Glutamatergic neuron (in vitro differentiated cells): Measurements from ENCODE around the gene PLK5. TPM values are rescaled to one million over a fixed set of nuclear protein-coding genes. Genes with fewer than 3 reads are reported as not detected.
A peak's percentile ranks its signal among the peaks of the same experiment; 100 is the strongest.

Experiments
- DNase-seq: peaks from one replicate; pipeline ENCODE4 v3.0.0; 2022
- H3K27ac Mint-ChIP-seq: one replicate; pipeline ENCODE4 v1.8.0; 2020; ENCODE audit warnings: mild to moderate bottlenecking, mixed read lengths, inconsistent platforms; ENCODE audit not compliant: unreplicated experiment
- H3K27me3 Mint-ChIP-seq: one replicate; pipeline ENCODE4 v1.8.0; 2020; ENCODE audit warnings: mild to moderate bottlenecking, moderate library complexity, mixed read lengths, inconsistent platforms; ENCODE audit not compliant: unreplicated experiment
- H3K36me3 Mint-ChIP-seq: one replicate; pipeline ENCODE4 v1.8.0; 2020; ENCODE audit warnings: mild to moderate bottlenecking, mixed read lengths, inconsistent platforms; ENCODE audit not compliant: unreplicated experiment
- H3K4me1 Mint-ChIP-seq: one replicate; pipeline ENCODE4 v1.8.0; 2020; ENCODE audit warnings: mild to moderate bottlenecking, low read depth, mixed read lengths, inconsistent platforms; ENCODE audit not compliant: unreplicated experiment
- H3K4me3 Mint-ChIP-seq: one replicate; pipeline ENCODE4 v1.8.0; 2020; ENCODE audit warnings: mild to moderate bottlenecking, mixed read lengths, inconsistent platforms; ENCODE audit not compliant: unreplicated experiment
- H3K9me3 Mint-ChIP-seq: one replicate; pipeline ENCODE4 v1.8.0; 2020; ENCODE audit warnings: mild to moderate bottlenecking, moderate library complexity, mixed read lengths, inconsistent platforms; ENCODE audit not compliant: unreplicated experiment
- CTCF ChIP-seq: fragments of 200-600 bp; sonication (generic); IDR thresholded peaks from one replicate; pipeline ENCODE4 v1.5.0; 2021; ENCODE audit not compliant: partially characterized antibody, unreplicated experiment
- total RNA-seq: library from RNA; stranded (reverse); fragmentation: NEBNext Ultra II Directional; extraction: Animal tissue kit (Norgen Biotek cat#: 25700); gene quantifications from one replicate; pipeline ENCODE4 v1.2.1, GENCODE V29; 2021; ENCODE audit not compliant: unreplicated experiment

Gene PLK5
- total RNA-seq, 1 donor from 2014 or later = 0.69 TPM

- no peak within 1 kb of the TSS for H3K4me3 Mint-ChIP-seq
- H3K9me3 Mint-ChIP-seq = peaks cover 4% of the 10 kb centered on the region
- no peak for TF ChIP-seq CTCF
- H3K27me3 Mint-ChIP-seq = peaks cover 6% of the 10 kb centered on the region
- no peaks in the 10 kb centered on the region for H3K36me3 Mint-ChIP-seq
- H3K4me1 Mint-ChIP-seq = no peaks in the 10 kb centered on the region
- no peak within 1 kb of the TSS for H3K27ac Mint-ChIP-seq
- no peak for DNase-seq
Measured at GRCh38 chr19:1512671-1513498, 11.0 kb upstream of the PLK5 start, which contains the start of gene ADAMTSL5. TSS of gene ADAMTSL5 (minus strand) at chr19:1513019. CDS start at chr19:1510943, 2,076 bp downstream.

- DNase-seq = no peak
- Mint-ChIP-seq H3K4me1 (no peaks in the 10 kb centered on the region), H3K4me3 (no peak overlapping the region), H3K9me3 (peaks cover 8% of the 10 kb centered on the region), H3K36me3 (no peaks in the 10 kb centered on the region), H3K27ac (no peak overlapping the region), H3K27me3 (peaks cover 10% of the 10 kb centered on the region)
- peak; percentile 69 for TF ChIP-seq CTCF
Measured at GRCh38 chr19:1513499-1514294, 10.2 kb upstream of the PLK5 start.

GRCh38 chr19:1514295-1514661 lies 9.6 kb upstream of the PLK5 start:
- peaks cover 8% of the 10 kb centered on the region for H3K9me3 Mint-ChIP-seq
- no peak for DNase-seq
- no peaks in the 10 kb centered on the region for H3K36me3 Mint-ChIP-seq
- no peak for TF ChIP-seq CTCF
- H3K4me1 Mint-ChIP-seq = no peaks in the 10 kb centered on the region
- peaks cover 10% of the 10 kb centered on the region for H3K27me3 Mint-ChIP-seq
- H3K4me3 Mint-ChIP-seq = no peak overlapping the region
- no peak overlapping the region for H3K27ac Mint-ChIP-seq

GRCh38 chr19:1514986-1515721 lies 8.7 kb upstream of the PLK5 start:
- TF ChIP-seq CTCF = no peak
- Mint-ChIP-seq H3K27me3 (peaks cover 10% of the 10 kb centered on the region), H3K9me3 (peaks cover 5% of the 10 kb centered on the region), H3K36me3 (no peaks in the 10 kb centered on the region), H3K4me3 (no peak overlapping the region), H3K4me1 (no peaks in the 10 kb centered on the region), H3K27ac (no peak overlapping the region)
- no peak for DNase-seq
